DND-41 (cell line): Measurements from ENCODE around the gene EYS.
"Not testable (repeated sequence)": the region's sequence is repeated elsewhere in the genome, so short reads cannot be mapped to it uniquely, and the experiment has no call there.

Experiments used
- ATAC-seq: fragments of 200-7000 bp; cut with Tn5 transposase; 3 replicates; pipeline ENCODE4 v1.9.1; 2021; ENCODE audit warnings: low read depth; ENCODE audit not compliant: insufficient read depth
- DNase-seq: peaks from one replicate; pipeline ENCODE4 v3.0.0-alpha.2; 2020
- H2AFZ ChIP-seq: 2 replicates; pipeline ENCODE4 v1.6.0; 2012; ENCODE audit warnings: low read depth, low read length
- H3K27ac ChIP-seq: 2 replicates; pipeline ENCODE4 v1.5.1; 2012; ENCODE audit warnings: low read length, inconsistent platforms
- H3K27me3 ChIP-seq: fragments of 200-600 bp; sonication (generic); 2 replicates; pipeline ENCODE4 v1.6.0; 2012; ENCODE audit warnings: low read length, mild to moderate bottlenecking, inconsistent platforms; ENCODE audit not compliant: insufficient read depth, poor library complexity
- H3K36me3 ChIP-seq: 2 replicates; pipeline ENCODE4 v1.5.1; 2012; ENCODE audit warnings: low read length, inconsistent platforms; ENCODE audit not compliant: insufficient read depth
- H3K4me1 ChIP-seq: 2 replicates; pipeline ENCODE4 v1.5.1; 2012; ENCODE audit warnings: mild to moderate bottlenecking, low read length; ENCODE audit not compliant: insufficient read depth
- H3K4me2 ChIP-seq: 2 replicates; pipeline ENCODE4 v1.6.0; 2012; ENCODE audit warnings: mild to moderate bottlenecking, moderate library complexity, low read length, inconsistent platforms; ENCODE audit not compliant: insufficient read depth
- H3K4me3 ChIP-seq, 2 experiments: fragments of 200-600 bp in 1 of 2; shearing (Covaris generic) in 1 of 2; 2 replicates each; pipeline ENCODE4 v1.5.1; 2012 to 2016; ENCODE audit warnings: inconsistent platforms in 2 of 2, low read length in 2 of 2, mild to moderate bottlenecking in 2 of 2, low read depth in 1 of 2, moderate library complexity in 1 of 2
- H3K79me2 ChIP-seq: 2 replicates; pipeline ENCODE4 v1.6.0; 2012; ENCODE audit warnings: low read length, inconsistent platforms; ENCODE audit not compliant: insufficient read depth
- H3K9ac ChIP-seq: 2 replicates; pipeline ENCODE4 v1.6.0; 2012; ENCODE audit warnings: low read depth, mild to moderate bottlenecking, inconsistent platforms, low read length, moderate library complexity
- H3K9me3 ChIP-seq: 2 replicates; pipeline ENCODE4 v1.5.1; 2012; ENCODE audit warnings: low read length, moderate library complexity, mild to moderate bottlenecking, inconsistent platforms; ENCODE audit not compliant: insufficient read depth, severe bottlenecking
- H4K20me1 ChIP-seq: 2 replicates; pipeline ENCODE4 v1.6.0; 2012; ENCODE audit warnings: low read length; ENCODE audit not compliant: insufficient read depth
- CTCF ChIP-seq: IDR thresholded peaks from 2 replicates; pipeline ENCODE4 v1.5.1; 2012; ENCODE audit warnings: borderline replicate concordance, low read length, moderate library complexity, mild to moderate bottlenecking; ENCODE audit not compliant: poor library complexity, severe bottlenecking; ENCODE audit errors: extremely low read depth
- EZH2 ChIP-seq: IDR thresholded peaks from 3 replicates; pipeline ENCODE4 v1.6.1; 2012; ENCODE audit warnings: borderline replicate concordance, low read depth, mild to moderate bottlenecking, moderate library complexity, low read length, inconsistent platforms; ENCODE audit not compliant: severe bottlenecking

Gene EYS

GRCh38 chr6:64034910-64035655, 1671.9 kb downstream of the EYS start:
- Histone ChIP-seq H2AFZ (no peak overlapping the region), H3K4me2 (no peak overlapping the region), H3K9me3 (no peaks in the 10 kb centered on the region), H3K4me3 (no peak overlapping the region), H4K20me1 (no peaks in the 10 kb centered on the region), H3K36me3 (no peaks in the 10 kb centered on the region), H3K9ac (no peak overlapping the region), H3K4me1 (no peaks in the 10 kb centered on the region), H3K27me3 (no peaks in the 10 kb centered on the region), H3K79me2 (no peaks in the 10 kb centered on the region), H3K27ac (no peak overlapping the region)
- ATAC-seq (no peak), DNase-seq (no peak)
- TF ChIP-seq CTCF (no peak), EZH2 (no peak)

GRCh38 chr6:64034291-64034690, 1672.7 kb downstream of the EYS start:
- no peak overlapping the region for H3K9ac ChIP-seq
- no peak overlapping the region for H3K4me2 ChIP-seq
- H3K79me2 ChIP-seq: no peaks in the 10 kb centered on the region
- no peak overlapping the region for H3K4me3 ChIP-seq
- ATAC-seq: no peak
- no peak overlapping the region for H3K27ac ChIP-seq
- TF ChIP-seq CTCF: no peak
- no peak for TF ChIP-seq EZH2
- no peaks in the 10 kb centered on the region for H3K27me3 ChIP-seq
- no peaks in the 10 kb centered on the region for H3K4me1 ChIP-seq
- H3K9me3 ChIP-seq: no peaks in the 10 kb centered on the region
- H4K20me1 ChIP-seq: no peaks in the 10 kb centered on the region
- H3K36me3 ChIP-seq: no peaks in the 10 kb centered on the region
- no peak overlapping the region for H2AFZ ChIP-seq
- DNase-seq: no peak

GRCh38 chr6:64030950-64031618, 1675.9 kb downstream of the EYS start:
- H3K27ac ChIP-seq, H3K4me1 ChIP-seq, H3K4me3 ChIP-seq, H3K36me3 ChIP-seq, H3K27me3 ChIP-seq, H3K79me2 ChIP-seq, DNase-seq, H4K20me1 ChIP-seq, H2AFZ ChIP-seq, H3K9ac ChIP-seq, H3K4me2 ChIP-seq, ATAC-seq, H3K9me3 ChIP-seq: not testable (repeated sequence)

GRCh38 chr6:64023693-64024092, 1683.3 kb downstream of the EYS start:
- no peaks in the 10 kb centered on the region for H4K20me1 ChIP-seq
- TF ChIP-seq EZH2 (no peak), CTCF (no peak)
- no peaks in the 10 kb centered on the region for H3K27me3 ChIP-seq
- ATAC-seq (no peak), DNase-seq (no peak)
- H3K4me2 ChIP-seq: no peak overlapping the region
- H3K36me3 ChIP-seq: no peaks in the 10 kb centered on the region
- no peaks in the 10 kb centered on the region for H3K4me1 ChIP-seq
- no peak overlapping the region for H3K4me3 ChIP-seq
- H3K79me2 ChIP-seq: no peaks in the 10 kb centered on the region
- no peaks in the 10 kb centered on the region for H3K9me3 ChIP-seq
- H3K27ac ChIP-seq: no peak overlapping the region
- no peak overlapping the region for H3K9ac ChIP-seq
- no peak overlapping the region for H2AFZ ChIP-seq
